Activated gamma-delta T cell (primary cell): ENCODE data around the gene KDM1B.

Experiments
- DNase-seq: peaks from one replicate; lab custom pipeline; 2025; lab: John Stamatoyannopoulos, UW

The KDM1B gene

DNA sequence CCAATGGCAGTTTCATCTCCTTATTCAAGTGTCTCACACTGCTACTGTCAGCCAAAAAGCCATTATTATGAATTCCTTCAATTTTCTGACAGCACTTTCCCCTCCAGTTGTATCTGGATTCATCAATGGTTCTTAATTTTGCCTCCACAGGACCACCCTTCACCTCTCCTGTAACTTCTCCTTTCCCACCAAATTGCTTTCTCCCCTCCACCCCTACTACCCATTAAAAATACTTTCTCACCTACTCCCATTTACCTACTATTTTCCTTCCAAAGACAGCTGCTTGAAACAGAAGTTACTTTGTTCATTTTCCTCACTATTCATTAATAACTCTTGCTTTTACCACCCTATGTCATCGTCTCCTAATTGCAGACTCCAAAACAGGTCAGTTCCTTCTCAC, 79.3 kb downstream of the KDM1B start:
- DNase-seq = no peak

DNA sequence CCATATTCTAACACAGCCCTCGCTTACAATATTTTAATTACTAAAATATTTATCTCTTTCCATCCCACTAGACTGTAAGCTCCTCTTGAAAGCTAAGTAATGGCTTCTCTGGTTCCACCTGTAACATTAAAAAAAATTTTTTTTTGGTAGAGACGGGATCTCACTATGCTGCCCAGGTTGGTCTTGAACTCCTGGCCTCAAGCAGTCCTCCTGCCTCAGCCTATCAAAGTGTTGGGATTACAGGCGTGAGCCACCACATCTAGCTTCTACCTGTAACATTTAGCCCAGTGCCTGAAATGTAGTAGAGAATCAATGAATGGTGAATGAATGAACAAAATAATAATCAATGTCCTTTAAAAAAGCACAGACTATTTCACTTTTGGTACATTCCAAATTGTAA, 80.3 kb downstream of the KDM1B start:
- DNase-seq = no peak

DNA sequence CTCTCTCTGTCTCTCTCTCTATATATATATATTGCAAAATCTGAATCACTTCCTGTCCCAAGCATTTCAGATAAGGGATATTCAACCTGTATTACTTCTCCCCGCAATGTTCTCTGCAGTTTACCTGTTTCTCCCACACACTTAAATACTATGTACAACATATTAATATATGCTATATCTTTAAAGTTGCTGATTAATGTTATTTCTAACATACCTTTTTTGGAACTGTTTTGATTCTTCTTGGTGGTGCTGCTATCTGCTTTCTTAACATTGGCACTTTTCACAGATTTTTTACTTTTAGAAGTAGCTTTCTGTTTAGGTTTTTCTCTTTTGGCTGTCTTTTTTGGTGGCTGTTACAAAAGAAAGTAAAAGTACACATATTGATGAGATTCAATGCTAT, 81.9 kb downstream of the KDM1B start:
- no peak for DNase-seq

DNA sequence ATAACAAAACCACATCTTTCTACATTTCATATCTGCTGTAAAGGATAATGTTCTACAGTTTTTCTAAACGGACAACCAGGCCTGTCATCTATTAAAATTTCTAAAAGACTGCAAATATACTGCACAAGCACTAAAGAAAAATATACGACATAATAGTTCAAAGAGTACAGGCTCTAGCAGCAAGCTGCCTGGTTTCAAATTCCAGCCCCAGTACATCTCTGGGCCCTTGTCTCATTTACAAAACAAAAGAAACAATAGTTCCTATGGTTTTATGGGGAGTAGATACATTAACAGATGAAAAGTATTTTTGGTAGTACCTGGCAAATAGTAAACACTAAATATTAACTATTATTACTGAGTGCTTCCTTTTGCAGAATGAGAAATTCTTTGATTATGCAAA, 85.0 kb downstream of the KDM1B start:
- no peak for DNase-seq

DNA sequence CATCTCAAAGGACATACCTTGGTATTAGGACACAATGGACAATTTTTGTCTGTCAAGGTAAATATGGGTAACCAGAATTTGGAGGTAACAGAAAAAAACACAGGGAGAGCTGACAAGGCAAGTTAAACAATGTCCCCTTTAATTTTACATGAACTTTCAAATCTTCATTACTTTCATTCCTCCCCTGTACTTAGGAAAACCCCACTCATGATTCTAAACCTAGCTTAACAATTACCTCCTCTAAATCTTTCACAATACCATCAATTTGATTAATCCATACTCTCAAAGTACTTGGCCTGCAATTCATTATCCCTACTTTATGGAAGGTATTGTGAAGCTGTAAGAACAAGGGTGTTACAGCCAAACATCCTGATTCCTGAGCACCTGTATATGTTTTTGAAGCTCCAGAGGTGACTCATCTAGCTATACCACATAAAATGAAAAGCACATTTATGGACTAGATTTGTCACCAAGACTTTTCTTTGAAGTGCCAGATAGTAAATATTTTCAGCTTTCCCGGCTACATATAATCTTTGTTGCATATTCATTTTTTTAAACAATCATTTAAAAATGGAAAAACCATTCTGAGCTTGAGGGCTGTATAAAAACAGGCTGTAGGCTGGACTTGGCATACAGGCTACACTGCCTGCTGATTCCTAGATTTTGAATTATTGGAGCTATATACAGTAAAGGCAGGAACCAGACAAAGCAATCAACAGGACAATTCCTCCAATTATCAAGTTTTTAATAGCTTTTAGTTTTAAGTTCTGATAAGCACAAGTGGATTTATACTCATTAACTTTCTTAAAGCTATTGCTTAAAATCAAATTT, 86.2 kb downstream of the KDM1B start:
- DNase-seq = no peak

DNA sequence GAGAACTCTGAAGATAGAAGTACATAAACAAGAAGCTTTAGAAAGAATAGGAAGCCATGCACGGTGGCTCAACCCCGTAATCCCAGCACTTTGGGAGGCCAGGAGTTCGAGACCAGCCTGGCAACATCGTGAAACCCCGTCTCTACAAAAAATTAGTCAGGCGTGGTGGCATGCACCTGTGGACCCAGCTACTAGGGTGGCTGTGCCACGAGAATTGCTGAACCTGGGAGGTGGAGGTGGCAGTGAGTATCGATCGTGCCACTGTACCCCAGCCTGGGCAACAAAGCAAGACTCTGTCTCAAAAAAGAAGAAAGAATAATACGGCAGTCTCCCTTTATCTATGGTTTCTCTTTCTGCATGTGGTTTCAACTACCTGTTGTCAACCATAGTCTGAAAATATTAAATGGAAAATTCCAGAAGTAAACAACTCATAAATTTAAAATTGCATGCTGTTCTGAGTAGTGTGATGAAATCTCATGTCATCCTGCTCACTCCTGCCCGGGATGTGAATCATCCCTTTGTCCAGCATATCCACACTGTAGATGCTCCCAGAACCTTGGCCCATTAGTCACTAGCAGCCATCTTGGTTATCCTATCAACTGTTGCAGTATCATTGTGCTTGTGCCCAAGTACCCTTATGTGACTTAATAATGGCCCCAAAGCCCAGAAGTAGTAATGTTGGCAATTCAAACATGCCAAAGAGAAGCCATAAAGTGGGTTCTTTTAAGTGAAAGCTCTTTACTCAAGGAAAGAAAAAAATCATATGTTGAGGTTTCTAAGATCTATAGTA, 87.0 kb downstream of the KDM1B start:
- DNase-seq = no peak

DNA sequence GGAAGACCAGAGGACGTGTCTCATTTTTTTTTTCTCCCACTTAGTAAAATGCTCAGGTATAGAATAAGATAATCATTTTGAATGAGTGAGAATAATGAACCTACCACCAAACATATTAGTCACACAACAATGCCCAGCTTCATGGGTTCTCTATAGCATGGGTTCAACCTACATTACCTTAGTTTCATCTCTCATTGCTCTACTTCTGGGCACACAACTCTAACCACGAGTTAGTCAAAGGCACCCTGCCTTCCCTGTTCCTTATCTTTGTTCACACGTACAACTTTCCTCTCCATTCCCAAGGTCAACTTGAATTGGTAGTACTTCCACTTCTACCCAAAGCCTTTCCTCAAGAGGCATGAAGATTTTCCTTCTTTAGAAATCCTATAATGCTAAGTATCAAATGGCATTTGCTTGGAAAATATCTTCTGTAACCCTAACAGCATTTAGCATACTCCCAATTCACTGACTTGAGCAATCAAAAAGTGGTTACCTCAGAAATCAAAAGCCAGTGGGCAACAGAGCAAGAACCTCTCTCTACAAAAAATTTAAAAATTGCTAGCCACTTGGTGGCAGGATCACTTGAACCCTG, 88.2 kb downstream of the KDM1B start:
- DNase-seq = no peak

DNA sequence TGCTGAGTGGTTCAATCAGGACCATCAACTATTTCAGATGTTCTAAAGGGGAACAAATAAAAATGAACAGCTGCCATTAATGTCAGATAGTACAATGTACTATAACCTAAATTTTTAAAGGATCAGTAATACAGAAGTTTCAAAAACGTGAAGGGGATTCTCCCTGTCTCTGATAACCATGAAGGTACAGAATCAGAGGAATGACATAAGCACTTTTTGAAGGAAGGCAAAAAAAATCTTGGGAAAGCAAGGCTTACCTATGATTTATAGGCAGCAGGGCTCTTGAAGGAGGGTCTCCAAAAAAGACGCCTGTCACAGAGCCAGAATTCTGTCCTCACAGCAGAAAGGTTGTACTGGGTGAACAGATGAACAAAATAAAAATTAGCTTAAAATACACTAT, 89.0 kb downstream of the KDM1B start:
- no peak for DNase-seq

DNA sequence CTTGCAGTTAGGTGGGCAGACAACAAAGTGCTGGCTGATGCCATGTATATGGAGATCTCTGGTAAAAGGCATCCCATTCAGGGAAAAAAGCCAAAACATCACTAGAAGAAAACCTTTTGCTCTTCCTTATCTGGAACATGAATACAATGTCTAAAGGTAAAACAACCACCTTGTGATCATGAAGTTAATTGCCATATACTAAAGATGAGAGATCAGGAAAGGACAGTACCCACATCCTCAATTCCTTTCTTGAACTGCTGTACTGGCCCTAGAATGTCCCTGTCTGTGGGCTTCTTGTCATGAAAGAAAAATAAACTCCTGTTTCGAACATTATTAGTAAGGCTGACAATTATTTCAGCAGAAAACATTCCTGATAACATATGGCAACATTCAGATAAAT, 89.9 kb downstream of the KDM1B start:
- no peak for DNase-seq

DNA sequence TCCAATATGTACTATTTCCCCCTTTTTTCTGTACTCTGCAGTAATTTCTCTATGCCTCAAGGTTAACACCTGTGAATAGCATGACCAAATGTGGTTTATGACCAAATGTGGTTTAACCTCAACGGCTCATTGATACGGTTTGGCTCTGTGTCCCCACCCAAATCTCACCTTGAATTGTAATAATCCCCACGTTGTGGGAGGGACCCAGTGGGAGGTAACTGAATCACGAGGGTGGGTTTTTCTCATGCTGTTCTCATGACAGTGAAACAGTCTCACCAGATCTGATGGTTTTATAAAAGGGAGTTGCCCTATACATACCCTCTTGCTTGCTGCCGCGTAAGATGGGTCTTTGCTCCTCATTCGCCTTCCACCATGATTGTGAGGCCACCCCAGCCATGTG, 90.4 kb downstream of the KDM1B start:
- DNase-seq = no peak

DNA sequence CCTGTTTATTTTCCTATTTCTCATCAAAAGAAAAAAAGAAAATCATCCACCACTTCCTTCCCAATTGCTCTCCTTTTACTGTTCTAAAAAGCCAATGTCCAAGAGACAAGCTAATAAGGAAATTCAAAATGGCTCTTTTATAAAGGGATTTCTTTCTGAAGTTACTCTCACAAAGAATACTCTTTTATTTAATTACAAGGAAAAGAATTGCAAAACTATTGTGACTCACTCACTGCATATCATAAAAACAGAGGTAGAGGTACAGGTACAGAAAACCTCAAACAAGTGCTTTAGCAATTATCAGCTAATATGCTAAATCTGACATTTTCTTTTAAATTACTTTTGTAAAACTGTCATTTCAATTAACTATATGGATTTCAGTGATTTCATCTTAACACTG, 91.0 kb downstream of the KDM1B start:
- DNase-seq = no peak

DNA sequence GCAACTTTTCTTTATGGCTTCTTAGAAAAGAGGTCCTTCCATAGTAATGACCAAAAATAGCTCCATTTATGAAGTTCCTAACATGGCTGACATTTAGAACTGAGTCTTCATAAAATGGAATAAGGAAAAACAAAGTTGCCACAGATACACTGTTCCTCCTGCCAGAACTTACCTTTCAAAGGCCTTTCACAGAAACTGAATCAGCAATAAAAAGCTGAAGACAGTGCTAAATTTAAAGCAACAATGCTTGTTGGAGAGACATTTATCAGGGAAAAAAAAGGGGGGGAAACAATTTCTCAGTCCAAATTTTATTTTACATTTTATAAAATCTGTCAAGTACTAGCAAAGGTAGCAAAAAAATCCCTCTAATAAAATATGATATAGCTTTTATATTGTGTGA, 91.8 kb downstream of the KDM1B start:
- DNase-seq = no peak

DNA sequence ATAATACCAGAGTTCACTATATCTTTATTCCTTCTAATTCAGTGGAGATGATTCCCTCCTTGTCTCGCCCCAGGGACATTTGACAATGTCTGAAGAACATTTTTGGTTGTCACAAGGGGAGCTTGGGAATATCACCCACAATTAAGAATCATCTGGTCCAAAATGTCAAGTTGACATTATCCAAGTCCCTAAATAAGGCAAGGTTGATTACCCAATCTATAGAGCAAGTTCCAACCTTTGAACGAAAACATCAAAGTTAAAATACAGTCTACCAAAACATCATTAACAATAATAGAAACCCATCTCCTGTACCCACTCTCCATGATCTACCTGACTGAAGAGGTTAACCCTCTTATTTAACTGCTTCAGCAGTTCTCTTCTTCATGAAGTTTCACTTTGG, 93.5 kb downstream of the KDM1B start:
- no peak for DNase-seq

DNA sequence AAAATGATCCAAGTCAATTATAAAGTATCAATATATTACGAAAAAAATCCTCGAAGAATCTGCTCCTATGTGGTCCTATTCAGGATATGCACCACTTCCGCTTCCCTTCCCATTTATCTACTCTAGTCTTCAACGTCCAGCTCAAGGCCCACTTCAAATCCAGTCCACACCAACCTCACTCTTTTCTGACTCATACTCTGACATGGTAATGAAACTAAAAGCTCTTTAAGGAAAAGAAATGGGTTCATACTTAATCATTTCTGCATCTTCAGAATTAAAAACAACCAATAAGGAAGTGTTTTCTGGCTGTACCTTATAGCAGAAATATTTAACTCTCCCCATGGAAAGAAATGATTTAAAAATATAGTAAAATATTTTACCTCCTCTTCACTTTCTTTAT, 94.0 kb downstream of the KDM1B start:
- DNase-seq = no peak

DNA sequence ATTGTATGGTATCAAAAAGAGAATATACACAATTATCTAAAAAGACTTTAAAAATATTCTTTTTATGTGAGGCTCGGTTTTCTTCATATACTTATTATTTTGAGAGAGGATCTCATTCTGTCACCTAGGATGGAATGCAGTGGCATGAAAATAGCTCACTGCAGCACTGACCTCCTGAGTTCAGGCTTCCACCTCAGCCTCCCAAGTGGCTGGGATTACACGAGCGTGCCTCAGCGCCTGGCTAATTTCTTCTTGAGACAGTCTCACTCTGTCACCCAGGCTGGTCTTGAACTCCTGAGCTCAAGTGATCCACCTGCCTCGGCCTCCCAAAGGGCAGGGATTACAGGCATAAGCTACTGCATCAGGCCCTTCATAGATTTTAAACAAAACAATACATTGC, 98.4 kb downstream of the KDM1B start:
- no peak for DNase-seq

DNA sequence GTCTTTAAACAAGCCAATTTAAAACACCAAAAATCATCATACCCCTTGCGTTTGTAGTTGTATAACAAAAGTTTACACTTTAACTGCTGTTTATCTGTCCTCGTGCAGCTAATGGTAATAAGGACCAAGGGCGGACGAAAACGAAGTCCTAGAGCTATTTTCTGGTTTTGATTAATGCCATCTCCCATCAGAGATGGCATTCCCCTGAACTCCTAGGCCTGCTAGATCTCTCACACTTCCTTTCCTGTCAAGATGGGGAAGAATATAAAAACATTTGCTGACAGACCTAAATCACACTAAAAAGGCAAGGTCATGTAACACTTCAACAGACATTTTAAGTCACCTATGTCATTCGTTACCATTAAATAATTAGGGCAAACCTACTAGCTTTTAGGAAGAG, 99.6 kb downstream of the KDM1B start:
- no peak for DNase-seq

DNA sequence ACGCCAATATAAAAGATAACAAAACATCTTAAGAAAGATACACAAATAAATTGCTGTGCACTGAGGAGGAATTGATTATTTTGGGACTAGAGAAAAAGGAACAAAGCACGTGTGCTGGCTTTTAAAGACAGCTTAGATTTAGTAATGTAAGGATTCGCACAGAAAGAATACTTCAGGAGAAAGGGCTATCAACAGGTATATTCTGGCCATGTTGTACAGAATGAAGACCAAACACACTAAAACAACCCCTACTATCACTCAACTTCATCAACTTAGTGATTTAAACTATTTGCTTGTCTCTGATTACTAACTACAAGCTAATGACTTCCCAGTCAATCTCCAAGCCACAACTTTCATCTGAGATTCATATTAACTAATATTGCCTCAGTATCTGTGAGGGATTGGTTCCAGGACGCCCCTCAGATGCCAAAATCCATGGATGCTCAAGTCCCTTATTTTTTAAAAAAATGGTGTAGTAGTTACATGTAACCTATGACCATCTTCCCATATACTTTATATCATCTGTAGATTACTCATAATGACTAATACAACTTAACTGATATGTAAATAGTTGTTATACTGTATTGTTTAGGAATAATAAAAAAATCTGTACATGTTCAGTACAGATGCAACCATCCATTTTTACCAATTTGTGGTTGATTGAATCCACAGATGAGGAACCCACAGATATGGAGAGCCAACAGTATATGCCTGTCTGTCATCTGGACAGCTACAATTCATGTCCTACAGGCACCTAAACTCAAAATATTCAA, 104.6 kb downstream of the KDM1B start:
- DNase-seq = no peak

DNA sequence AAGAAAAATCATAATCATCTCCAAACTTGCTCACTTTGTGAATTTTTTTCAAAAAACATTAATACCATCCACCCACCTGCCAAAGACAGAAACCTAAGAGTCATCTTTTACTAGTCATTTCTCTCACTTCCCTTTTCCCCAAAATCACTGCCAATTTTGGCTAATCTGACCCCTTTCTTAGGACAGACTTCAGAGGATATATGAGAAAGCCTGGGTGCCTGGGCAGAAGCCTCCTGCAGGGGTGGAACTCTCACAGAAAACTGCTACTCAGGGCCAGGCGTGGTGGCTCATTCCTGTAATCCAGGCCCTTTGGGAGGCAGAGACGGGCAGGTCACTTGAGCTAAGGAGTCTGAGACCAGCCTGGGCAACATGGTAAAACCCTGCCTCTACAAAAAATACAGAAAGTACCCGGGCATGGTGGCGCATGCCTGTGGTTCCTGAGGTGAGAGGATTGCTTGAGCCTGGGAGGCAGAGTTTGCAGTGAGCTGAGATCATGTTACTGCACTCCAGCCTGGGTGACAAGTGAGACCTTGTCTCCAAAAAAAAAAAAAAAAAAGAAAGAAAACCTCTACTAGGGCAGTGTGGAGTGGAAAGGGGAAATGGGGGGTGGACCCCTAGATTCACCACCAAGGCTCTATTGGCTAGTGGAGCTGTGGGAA, 105.4 kb downstream of the KDM1B start:
- DNase-seq = no peak

DNA sequence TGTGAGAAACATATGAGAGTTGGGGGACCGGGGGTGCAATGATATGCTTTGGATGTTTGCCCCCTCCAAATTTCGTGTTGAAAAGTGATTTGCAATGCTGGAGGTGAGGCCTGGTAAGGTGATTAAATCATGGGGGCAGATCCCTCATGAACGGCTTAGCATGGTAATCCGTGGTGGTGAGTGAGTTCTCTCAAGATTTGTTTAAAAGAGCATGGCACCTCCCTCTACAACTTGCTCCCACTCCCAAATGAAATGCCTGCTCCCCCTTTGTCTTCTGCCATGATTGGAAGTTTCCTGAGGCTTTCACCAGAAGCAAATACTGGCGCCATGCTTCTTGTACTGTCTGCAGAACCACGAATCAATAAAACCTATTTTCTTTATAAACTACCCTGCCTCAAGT, 106.7 kb downstream of the KDM1B start:
- DNase-seq = no peak

DNA sequence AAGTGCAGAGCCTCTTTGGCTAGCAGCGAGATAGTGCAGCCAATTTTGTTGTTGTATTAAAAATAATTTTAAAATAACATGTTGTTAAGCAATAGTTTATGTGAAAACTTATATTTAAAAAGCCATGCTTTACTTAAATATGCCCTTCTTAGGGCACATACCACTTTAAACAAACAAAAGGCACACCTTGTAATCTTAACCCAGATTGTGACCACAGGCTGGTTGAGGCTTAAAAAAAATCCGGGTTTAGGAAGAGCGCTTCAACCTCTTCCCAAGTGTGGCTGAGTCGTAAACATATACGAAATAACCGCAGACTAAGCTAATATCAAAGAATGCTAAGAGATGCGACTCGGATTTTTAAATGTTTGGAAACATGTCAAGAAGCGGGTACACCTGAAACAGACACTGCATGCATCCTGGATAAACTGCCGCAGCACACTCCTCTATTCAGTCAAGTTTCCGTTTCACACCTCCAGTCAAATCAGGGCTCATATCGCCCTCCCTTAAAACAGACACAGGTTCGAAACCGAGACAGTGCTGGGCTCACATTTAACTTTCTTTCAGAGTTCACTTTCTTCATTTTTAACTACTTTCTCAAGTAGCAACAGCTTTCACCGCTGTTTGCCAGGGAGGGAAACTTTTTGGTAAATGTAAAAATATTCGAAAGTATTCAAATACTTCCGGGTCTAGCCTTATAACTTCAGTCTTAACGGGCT, 107.6 kb downstream of the KDM1B start:
- DNase-seq = no peak
